CD4-positive, alpha-beta T cell treated with Interleukin-4 for 4 hours (primary cell): Measurements from ENCODE around the gene PRPSAP2.
"Not testable (repeated sequence)": the region's sequence is repeated elsewhere in the genome, so short reads cannot be mapped to it uniquely, and the experiment has no call there.

ENCODE experiments used
- DNase-seq: peaks from one replicate; pipeline ENCODE4 v3.0.0-alpha.2; 2020

Gene PRPSAP2

DNA sequence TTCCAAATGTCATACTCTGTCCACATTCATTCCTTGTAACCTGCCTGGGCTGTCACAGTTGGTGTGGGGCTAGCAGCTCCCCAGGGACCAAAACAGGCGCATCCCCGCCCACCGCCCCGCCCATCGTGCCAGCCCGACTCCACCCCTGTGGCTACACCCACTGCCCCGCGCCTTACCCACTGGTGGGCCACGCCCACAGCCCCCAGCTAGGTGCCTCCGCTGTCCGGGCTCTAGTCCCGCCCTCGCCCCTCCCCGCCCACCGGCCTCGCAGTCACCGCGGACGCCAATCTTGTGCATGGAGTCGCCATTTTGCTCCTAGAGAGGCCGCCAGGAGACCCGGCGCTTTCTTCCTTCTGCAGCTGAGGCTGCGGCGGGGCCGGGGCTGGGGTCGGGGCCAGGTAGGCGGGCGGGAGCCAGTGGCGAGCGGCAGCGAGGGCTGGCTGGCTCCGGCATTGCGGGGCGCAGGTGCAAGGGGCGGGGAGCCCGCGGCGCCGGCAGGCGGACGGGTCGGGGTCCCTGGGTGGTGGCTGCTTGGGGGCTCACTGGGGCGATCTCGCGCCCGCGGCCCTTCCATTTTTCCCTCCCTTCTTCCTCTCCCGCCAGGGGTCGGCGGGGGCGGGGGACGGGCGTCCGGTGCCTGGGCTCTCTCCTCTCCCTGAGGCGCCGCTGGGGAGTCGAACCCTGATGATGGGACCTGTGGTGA is at the start of gene PRPSAP2:
Gene PRPSAP2 (plus strand): TSS at position 268 of the 703 bp plus-strand sequence. CDS start 7,703 bp downstream, outside the sequence.
- DNase-seq = peak; percentile 95

- not testable (repeated sequence) for DNase-seq
Observed at GRCh38 chr17:18815924-18816323, 42.0 kb upstream of the PRPSAP2 start.

DNA sequence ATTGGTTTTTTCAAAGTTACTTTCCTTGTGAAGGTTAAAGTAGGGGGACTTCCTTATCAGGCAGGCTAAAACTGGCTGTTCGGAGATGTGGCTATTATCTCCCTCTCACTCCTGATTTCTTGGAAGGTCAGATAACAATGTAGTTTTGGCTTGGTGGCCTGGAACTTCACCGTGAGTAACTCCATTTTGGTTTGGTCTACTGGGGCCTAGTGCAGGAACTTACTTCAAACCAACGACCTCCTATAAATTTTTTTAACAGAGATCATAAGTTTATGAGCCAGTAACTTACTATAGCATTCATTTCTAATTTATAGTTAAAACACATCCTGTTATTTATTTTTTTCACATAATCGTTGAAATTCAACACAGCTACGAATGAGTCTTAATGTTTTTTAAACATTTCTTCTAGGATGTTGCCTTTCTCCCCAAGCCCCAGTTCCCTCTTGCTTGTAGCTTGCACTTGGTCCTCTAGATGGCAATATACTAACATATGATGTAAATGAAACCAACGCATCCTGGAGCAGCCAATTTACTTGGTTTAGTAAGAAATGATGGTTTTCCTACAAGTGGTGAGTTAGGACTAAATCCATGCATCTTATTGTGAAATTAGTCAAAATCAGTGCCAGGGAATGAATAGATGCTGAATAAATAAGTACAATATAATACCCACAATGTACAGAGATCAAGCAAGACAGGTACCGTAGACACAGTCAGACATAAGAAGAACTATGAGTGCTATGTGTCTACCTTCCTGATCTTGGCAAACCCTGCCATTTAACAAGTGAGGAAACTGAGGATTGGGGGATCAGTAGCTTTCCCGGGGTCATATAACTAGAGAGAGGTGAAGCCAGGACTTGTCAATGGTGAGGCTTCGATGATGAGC is 41.2 kb upstream of the PRPSAP2 start:
- peak; percentile 73 for DNase-seq

DNA sequence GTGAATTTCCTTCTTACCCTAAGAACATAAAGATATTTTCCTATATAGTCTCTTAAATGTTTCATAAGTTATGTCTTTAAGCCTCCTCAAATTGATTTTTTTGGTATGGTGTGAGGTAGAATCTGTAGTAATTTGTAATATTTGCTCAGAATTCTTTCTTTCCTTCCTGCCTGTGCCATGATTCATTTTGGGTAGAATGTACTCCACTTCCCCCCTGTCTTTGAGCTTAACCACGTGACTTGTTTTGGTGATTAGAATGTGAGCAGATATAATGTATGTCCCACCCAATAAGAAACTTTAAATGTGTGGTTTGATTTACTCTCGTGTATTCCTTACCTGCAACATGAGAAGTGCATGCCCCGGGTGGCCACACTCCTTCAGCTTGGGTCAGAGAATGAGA is 36.5 kb upstream of the PRPSAP2 start:
- not testable (repeated sequence) for DNase-seq

GRCh38 chr17:18827613-18828012 is 30.3 kb upstream of the PRPSAP2 start:
- DNase-seq = not testable (repeated sequence)

- DNase-seq = no peak
Observed at GRCh38 chr17:18848501-18848900, 9.4 kb upstream of the PRPSAP2 start.

DNA sequence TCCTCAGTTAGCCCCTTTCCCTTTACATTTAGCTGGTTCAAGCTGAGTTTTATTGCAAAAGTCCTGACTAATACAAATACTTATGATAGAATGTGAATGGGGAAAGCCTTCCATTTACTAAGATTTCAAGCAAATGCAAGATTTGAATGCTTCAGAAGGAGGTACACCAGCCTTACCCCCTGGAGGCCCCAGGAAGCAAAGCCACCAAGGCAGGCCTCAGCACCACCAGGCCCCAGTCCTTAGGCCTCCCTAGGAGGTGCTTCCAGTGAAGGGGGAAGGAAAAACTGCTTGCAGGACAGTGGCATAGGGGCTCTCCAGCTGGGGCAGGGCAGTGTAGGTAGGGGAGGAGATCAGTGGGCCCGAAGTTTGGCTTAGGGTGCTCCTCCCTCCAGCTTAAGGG is 7.3 kb upstream of the PRPSAP2 start:
- DNase-seq = no peak

GRCh38 chr17:18851201-18851600 is 6.7 kb upstream of the PRPSAP2 start:
- DNase-seq = no peak

DNA sequence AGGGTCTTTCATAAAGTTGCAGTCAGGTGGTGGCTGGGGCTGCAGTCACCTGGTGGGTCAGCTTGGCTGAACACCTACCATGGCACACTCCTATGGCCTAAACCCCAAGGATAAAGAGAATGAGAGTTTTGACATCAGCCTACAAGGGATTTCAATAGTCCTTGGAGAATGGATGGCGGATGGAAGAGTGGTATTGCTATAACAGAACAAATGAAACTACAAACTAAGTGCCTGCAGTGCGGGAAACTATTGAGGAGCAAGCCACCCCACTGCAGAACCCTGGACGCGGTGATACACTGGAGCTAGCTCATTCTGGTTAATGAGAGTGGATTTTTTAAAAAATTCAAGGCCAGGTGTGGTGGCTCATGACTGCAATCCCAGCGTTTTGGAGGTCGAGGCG is 3.0 kb upstream of the PRPSAP2 start:
- DNase-seq = no peak

- peak; percentile 88 for DNase-seq
Observed at GRCh38 chr17:18855831-18856569, 1.9 kb upstream of the PRPSAP2 start.

- DNase-seq = no peak
Observed at GRCh38 chr17:18856570-18856915, 1.4 kb upstream of the PRPSAP2 start.

GRCh38 chr17:18858567-18859245 is 775 bp downstream of the PRPSAP2 start:
- DNase-seq = no peak

GRCh38 chr17:18859256-18859655 is 1.3 kb downstream of the PRPSAP2 start:
- DNase-seq = no peak

- DNase-seq = peak; percentile 19
Observed at GRCh38 chr17:18860161-18860972, 2.4 kb downstream of the PRPSAP2 start.

GRCh38 chr17:18862011-18862410 is 4.1 kb downstream of the PRPSAP2 start:
- DNase-seq = no peak

- DNase-seq = not testable (repeated sequence)
Observed at GRCh38 chr17:18864996-18865395, 7.1 kb downstream of the PRPSAP2 start.

DNA sequence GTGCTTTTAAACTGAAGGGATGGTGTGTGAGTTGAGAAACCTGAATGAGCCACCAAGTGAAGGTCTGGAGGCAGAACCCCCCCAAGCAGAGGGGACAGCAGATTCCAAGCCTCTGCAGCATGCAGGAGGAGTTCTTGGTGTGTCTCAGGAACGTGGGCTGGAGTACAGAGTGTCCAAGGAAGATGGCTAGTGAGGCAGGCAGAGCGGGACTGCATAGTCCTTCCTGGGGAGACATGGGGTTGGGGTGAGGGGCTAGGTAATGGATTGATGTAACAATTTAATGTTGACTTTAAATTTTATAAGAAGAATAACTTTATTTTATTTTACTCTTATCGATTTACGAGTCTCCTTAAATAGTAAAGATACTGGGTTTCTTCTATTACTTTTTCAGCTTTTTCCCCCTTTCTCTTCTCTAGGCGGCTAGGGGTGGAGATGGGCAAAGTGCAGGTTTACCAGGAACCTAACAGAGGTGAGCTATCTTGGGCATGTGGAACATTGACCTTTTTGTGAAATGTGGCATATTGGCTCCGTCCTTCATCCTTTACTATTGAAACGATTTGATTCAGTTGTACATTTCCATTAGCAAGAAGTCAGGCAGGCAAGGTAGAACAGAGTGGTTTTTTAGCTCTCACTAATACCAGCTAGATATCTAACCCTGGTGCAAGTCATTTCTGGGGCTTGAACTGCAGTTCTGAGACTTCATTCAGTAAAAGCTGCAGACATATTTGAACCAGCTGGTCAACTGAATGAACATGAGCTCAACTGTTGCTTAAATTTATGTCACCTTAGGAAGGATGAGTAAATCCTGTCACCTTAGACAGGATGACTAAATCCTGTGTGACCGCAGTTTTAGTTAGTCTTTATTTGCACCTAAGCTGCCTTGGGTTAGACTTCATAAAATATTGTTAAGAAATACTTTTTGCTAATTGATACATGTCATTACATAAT is 9.2 kb downstream of the PRPSAP2 start:
- no peak for DNase-seq

DNA sequence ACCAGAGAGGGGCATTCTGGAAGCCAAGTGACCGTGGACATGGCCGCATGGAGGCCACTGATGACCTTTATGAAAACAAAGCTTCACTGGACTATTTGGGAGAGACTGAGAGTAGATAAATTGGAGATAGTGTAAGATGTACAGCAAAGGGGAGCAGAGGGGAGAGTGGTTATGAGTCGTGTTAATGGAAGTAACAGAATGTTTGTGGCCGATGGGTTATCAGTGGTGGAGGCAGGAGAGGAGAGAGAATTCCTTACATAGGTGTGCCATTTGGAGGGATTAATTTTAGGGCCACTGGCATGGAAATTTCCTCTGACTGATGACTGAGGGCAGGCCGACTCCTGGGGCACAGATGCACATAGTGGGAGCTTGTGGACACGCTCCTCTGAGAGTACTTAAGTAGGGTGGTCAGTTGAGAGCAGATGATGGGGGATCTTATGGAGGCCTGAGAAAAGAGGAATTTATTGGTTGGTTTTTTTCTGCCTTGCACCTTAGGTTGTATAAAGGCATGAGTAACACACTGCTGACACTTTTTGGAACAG is 19.2 kb downstream of the PRPSAP2 start:
- DNase-seq = no peak

DNA sequence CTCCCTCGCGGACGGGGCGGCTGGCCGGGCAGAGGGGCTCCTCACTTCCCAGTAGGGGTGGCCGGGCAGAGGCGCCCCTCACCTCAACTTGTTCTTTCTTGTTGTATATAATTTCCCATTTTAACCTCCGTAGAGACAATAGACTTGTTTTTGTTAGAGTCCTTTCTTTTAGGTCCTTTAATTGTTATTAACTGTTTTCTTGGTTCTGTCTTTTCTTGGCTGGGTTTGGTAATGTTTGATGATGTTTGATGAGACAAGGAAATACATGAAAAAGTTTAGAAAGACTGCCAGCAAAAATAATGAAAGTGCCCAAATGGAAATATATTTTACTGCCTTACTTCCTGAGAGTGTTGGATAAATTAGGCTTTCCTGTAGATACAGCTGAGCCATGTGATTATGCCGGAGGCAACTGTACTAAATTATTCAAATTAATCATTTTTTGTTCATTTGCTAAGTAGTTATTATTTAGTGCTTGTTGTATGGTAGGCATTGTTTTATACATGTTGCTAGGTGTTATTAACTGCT is 30.9 kb downstream of the PRPSAP2 start:
- DNase-seq = no peak

GRCh38 chr17:18889658-18890057 is 31.7 kb downstream of the PRPSAP2 start:
- DNase-seq = no peak
